Measurements from ENCODE around the gene DRD1.
A peak's percentile ranks its signal among the peaks of the same experiment; 100 is the strongest.
"Not testable (repeated sequence)": the region's sequence is repeated elsewhere in the genome, so short reads cannot be mapped to it uniquely, and the experiment has no call there.

DRD1 gene

GRCh38 chr5:175454338-175454737 lies 10.4 kb upstream of the DRD1 start:
- not testable (repeated sequence) for H3K9me3 ChIP-seq (ENCODE audit: control insufficient read depth in 1 of 2, low read length in 2 of 2); H3K4me1 ChIP-seq (ENCODE audit: control insufficient read depth in 1 of 2, insufficient read depth in 2 of 2, low read length in 2 of 2); H3K4me3 ChIP-seq (ENCODE audit: low read depth in 1 of 2, low read length in 2 of 2); H3K36me3 ChIP-seq (ENCODE audit: control insufficient read depth in 1 of 2, insufficient read depth in 2 of 2, low read length in 2 of 2); H3K27ac ChIP-seq (ENCODE audit: low read length); H3K27me3 ChIP-seq (ENCODE audit: low read depth, low read length)

GRCh38 chr5:175452166-175452565 lies 8.2 kb upstream of the DRD1 start:
- Histone ChIP-seq H3K36me3 (ENCODE audit: control insufficient read depth in 1 of 2, insufficient read depth in 2 of 2, low read length in 2 of 2) (no peaks in the 10 kb centered on the region), H3K4me1 (ENCODE audit: control insufficient read depth in 1 of 2, insufficient read depth in 2 of 2, low read length in 2 of 2) (no peaks in the 10 kb centered on the region), H3K27ac (ENCODE audit: low read length) (no peak overlapping the region), H3K27me3 (ENCODE audit: low read depth, low read length) (no peaks in the 10 kb centered on the region), H3K9me3 (ENCODE audit: control insufficient read depth in 1 of 2, low read length in 2 of 2) (no peaks in the 10 kb centered on the region), H3K4me3 (ENCODE audit: low read depth in 1 of 2, low read length in 2 of 2) (no peak overlapping the region)

- Histone ChIP-seq H3K27ac (ENCODE audit: low read length) (no peak overlapping the region), H3K4me1 (ENCODE audit: control insufficient read depth in 1 of 2, insufficient read depth in 2 of 2, low read length in 2 of 2) (peaks cover 0 to 19% of the 10 kb centered on the region in 2 donors), H3K9me3 (ENCODE audit: control insufficient read depth in 1 of 2, low read length in 2 of 2) (no peaks in the 10 kb centered on the region), H3K4me3 (ENCODE audit: low read depth in 1 of 2, low read length in 2 of 2) (no peak overlapping the region), H3K36me3 (ENCODE audit: control insufficient read depth in 1 of 2, insufficient read depth in 2 of 2, low read length in 2 of 2) (no peaks in the 10 kb centered on the region), H3K27me3 (ENCODE audit: low read depth, low read length) (peaks cover 10% of the 10 kb centered on the region)
These were observed 4.3 kb upstream of the DRD1 start for GRCh38 chr5:175448276-175448675.

GRCh38 chr5:175447571-175447970 lies 3.6 kb upstream of the DRD1 start:
- Histone ChIP-seq H3K4me1 (ENCODE audit: control insufficient read depth in 1 of 2, insufficient read depth in 2 of 2, low read length in 2 of 2) (peaks cover 0 to 20% of the 10 kb centered on the region in 2 donors), H3K4me3 (ENCODE audit: low read depth in 1 of 2, low read length in 2 of 2) (no peak overlapping the region), H3K36me3 (ENCODE audit: control insufficient read depth in 1 of 2, insufficient read depth in 2 of 2, low read length in 2 of 2) (no peaks in the 10 kb centered on the region), H3K27me3 (ENCODE audit: low read depth, low read length) (peaks cover 17% of the 10 kb centered on the region), H3K27ac (ENCODE audit: low read length) (no peak overlapping the region), H3K9me3 (ENCODE audit: control insufficient read depth in 1 of 2, low read length in 2 of 2) (no peaks in the 10 kb centered on the region)

- Histone ChIP-seq H3K4me1 (ENCODE audit: control insufficient read depth in 1 of 2, insufficient read depth in 2 of 2, low read length in 2 of 2) (peaks cover 0 to 20% of the 10 kb centered on the region in 2 donors), H3K27me3 (ENCODE audit: low read depth, low read length) (peaks cover 21% of the 10 kb centered on the region)
- not testable (repeated sequence) for H3K9me3 ChIP-seq (ENCODE audit: control insufficient read depth in 1 of 2, low read length in 2 of 2); H3K4me3 ChIP-seq (ENCODE audit: low read depth in 1 of 2, low read length in 2 of 2); H3K36me3 ChIP-seq (ENCODE audit: control insufficient read depth in 1 of 2, insufficient read depth in 2 of 2, low read length in 2 of 2); H3K27ac ChIP-seq (ENCODE audit: low read length)
These were observed 2.4 kb upstream of the DRD1 start for GRCh38 chr5:175446378-175446777.

- Histone ChIP-seq H3K27ac (ENCODE audit: low read length) (no peak overlapping the region), H3K4me3 (ENCODE audit: low read depth in 1 of 2, low read length in 2 of 2) (peak overlapping the region in 1 of 2 donors; percentile 59), H3K27me3 (ENCODE audit: low read depth, low read length) (peaks cover 21% of the 10 kb centered on the region)
These were observed 999 bp upstream of the DRD1 start for GRCh38 chr5:175444905-175445456.

GRCh38 chr5:175443514-175444059 lies 395 bp downstream of the DRD1 start:
- Histone ChIP-seq H3K27ac (ENCODE audit: low read length) (no peak overlapping the region), H3K9me3 (ENCODE audit: control insufficient read depth in 1 of 2, low read length in 2 of 2) (no peaks in the 10 kb centered on the region), H3K36me3 (ENCODE audit: control insufficient read depth in 1 of 2, insufficient read depth in 2 of 2, low read length in 2 of 2) (no peaks in the 10 kb centered on the region), H3K27me3 (ENCODE audit: low read depth, low read length) (peaks cover 21% of the 10 kb centered on the region), H3K4me1 (ENCODE audit: control insufficient read depth in 1 of 2, insufficient read depth in 2 of 2, low read length in 2 of 2) (peaks cover 0 to 20% of the 10 kb centered on the region in 2 donors), H3K4me3 (ENCODE audit: low read depth in 1 of 2, low read length in 2 of 2) (peak overlapping the region; percentile 16 to 59)

More at GRCh38 chr5:175444905-175445456, 999 bp upstream of the DRD1 start:
- no peaks in the 10 kb centered on the region for H3K9me3 ChIP-seq (ENCODE audit: control insufficient read depth in 1 of 2, low read length in 2 of 2)
- H3K4me1 ChIP-seq (ENCODE audit: control insufficient read depth in 1 of 2, insufficient read depth in 2 of 2, low read length in 2 of 2): peaks cover 0 to 20% of the 10 kb centered on the region in 2 donors
- no peaks in the 10 kb centered on the region for H3K36me3 ChIP-seq (ENCODE audit: control insufficient read depth in 1 of 2, insufficient read depth in 2 of 2, low read length in 2 of 2)

GRCh38 chr5:175438234-175438857 lies 5.6 kb downstream of the DRD1 start:
- Histone ChIP-seq H3K27me3 (ENCODE audit: low read depth, low read length) (peaks cover 12% of the 10 kb centered on the region), H3K36me3 (ENCODE audit: control insufficient read depth in 1 of 2, insufficient read depth in 2 of 2, low read length in 2 of 2) (no peaks in the 10 kb centered on the region), H3K4me3 (ENCODE audit: low read depth in 1 of 2, low read length in 2 of 2) (no peak overlapping the region), H3K4me1 (ENCODE audit: control insufficient read depth in 1 of 2, insufficient read depth in 2 of 2, low read length in 2 of 2) (peaks cover 0 to 1% of the 10 kb centered on the region in 2 donors), H3K27ac (ENCODE audit: low read length) (no peak overlapping the region), H3K9me3 (ENCODE audit: control insufficient read depth in 1 of 2, low read length in 2 of 2) (no peaks in the 10 kb centered on the region)

- H3K9me3 ChIP-seq (ENCODE audit: control insufficient read depth in 1 of 2, low read length in 2 of 2): no peaks in the 10 kb centered on the region
- no peak overlapping the region for H3K4me3 ChIP-seq (ENCODE audit: low read depth in 1 of 2, low read length in 2 of 2)
- no peaks in the 10 kb centered on the region for H3K36me3 ChIP-seq (ENCODE audit: control insufficient read depth in 1 of 2, insufficient read depth in 2 of 2, low read length in 2 of 2)
- no peaks in the 10 kb centered on the region for H3K4me1 ChIP-seq (ENCODE audit: control insufficient read depth in 1 of 2, insufficient read depth in 2 of 2, low read length in 2 of 2)
- no peak overlapping the region for H3K27ac ChIP-seq (ENCODE audit: low read length)
- H3K27me3 ChIP-seq (ENCODE audit: low read depth, low read length): no peaks in the 10 kb centered on the region
These were observed 7.6 kb downstream of the DRD1 start for GRCh38 chr5:175436359-175436758.

GRCh38 chr5:175434800-175435199 lies 9.2 kb downstream of the DRD1 start:
- Histone ChIP-seq H3K4me3 (ENCODE audit: low read depth in 1 of 2, low read length in 2 of 2) (no peak overlapping the region), H3K27ac (ENCODE audit: low read length) (no peak overlapping the region), H3K9me3 (ENCODE audit: control insufficient read depth in 1 of 2, low read length in 2 of 2) (no peaks in the 10 kb centered on the region), H3K27me3 (ENCODE audit: low read depth, low read length) (no peaks in the 10 kb centered on the region), H3K4me1 (ENCODE audit: control insufficient read depth in 1 of 2, insufficient read depth in 2 of 2, low read length in 2 of 2) (no peaks in the 10 kb centered on the region), H3K36me3 (ENCODE audit: control insufficient read depth in 1 of 2, insufficient read depth in 2 of 2, low read length in 2 of 2) (no peaks in the 10 kb centered on the region)

GRCh38 chr5:175427762-175428161 lies 16.2 kb downstream of the DRD1 start:
- Histone ChIP-seq H3K4me3 (ENCODE audit: low read depth in 1 of 2, low read length in 2 of 2) (no peak overlapping the region), H3K27me3 (ENCODE audit: low read depth, low read length) (no peaks in the 10 kb centered on the region), H3K36me3 (ENCODE audit: control insufficient read depth in 1 of 2, insufficient read depth in 2 of 2, low read length in 2 of 2) (no peaks in the 10 kb centered on the region), H3K9me3 (ENCODE audit: control insufficient read depth in 1 of 2, low read length in 2 of 2) (no peaks in the 10 kb centered on the region), H3K27ac (ENCODE audit: low read length) (no peak overlapping the region), H3K4me1 (ENCODE audit: control insufficient read depth in 1 of 2, insufficient read depth in 2 of 2, low read length in 2 of 2) (no peaks in the 10 kb centered on the region)

- H3K4me3 ChIP-seq (ENCODE audit: low read depth in 1 of 2, low read length in 2 of 2); H3K9me3 ChIP-seq (ENCODE audit: control insufficient read depth in 1 of 2, low read length in 2 of 2); H3K4me1 ChIP-seq (ENCODE audit: control insufficient read depth in 1 of 2, insufficient read depth in 2 of 2, low read length in 2 of 2); H3K27ac ChIP-seq (ENCODE audit: low read length); H3K27me3 ChIP-seq (ENCODE audit: low read depth, low read length); H3K36me3 ChIP-seq (ENCODE audit: control insufficient read depth in 1 of 2, insufficient read depth in 2 of 2, low read length in 2 of 2): not testable (repeated sequence)
These were observed 19.4 kb downstream of the DRD1 start for GRCh38 chr5:175424594-175424993.
